Erythroblast (primary cell): ENCODE results near the gene CSAD.

Experiments
- GATA1 ChIP-seq: IDR thresholded peaks from 2 replicates; pipeline ENCODE4 v1.6.1; 2011; ENCODE audit warnings: low read depth, mild to moderate bottlenecking, control low read depth, low read length, moderate library complexity
- POLR2A ChIP-seq: IDR thresholded peaks from 2 replicates; pipeline ENCODE4 v1.6.1; 2011; ENCODE audit warnings: mild to moderate bottlenecking, low read length

DNA sequence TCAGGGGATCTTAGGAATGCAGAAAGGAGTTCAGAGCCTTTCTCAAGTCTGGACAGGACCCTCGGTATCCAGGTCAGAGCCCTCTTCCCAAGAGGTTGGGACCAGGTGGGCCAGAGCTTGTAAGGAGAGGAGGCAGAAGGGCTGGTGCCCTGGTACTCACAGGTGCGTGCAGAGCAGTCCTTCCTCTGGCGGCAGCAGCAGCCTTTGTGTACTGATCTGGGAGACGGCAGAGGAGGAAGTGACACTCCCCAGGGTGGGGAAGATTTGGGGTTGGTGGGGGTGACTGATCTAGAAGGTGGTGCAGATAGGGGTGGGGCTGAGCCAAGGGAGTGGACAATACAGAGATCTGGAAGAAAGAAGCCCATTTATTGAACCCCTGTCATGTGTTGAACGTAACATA is 26.3 kb upstream of the CSAD start, which contains the start of gene ITGB7:
- TF ChIP-seq POLR2A (no peak), GATA1 (no peak)
